SU-DHL-6 (cell line): Measurements from ENCODE around the gene FBXO4.

Experiments used
- EZH2phosphoT487 ChIP-seq: fragments of 200-600 bp; sonication (generic), shearing (Covaris generic); conservative IDR thresholded peaks from 2 replicates; pipeline ENCODE4 v1.6.1; 2018; ENCODE audit warnings: mild to moderate bottlenecking, antibody characterized with exemption, low read length, moderate library complexity, mixed read lengths
- TF ChIP-seq, protein P1 (sequence below): fragments of 200-600 bp; sonication (generic); IDR thresholded peaks from one replicate; pipeline ENCODE4 v1.5.1; 2017; ENCODE audit warnings: antibody characterized with exemption, mild to moderate bottlenecking, low read length, moderate library complexity; ENCODE audit not compliant: insufficient read depth, poor library complexity, severe bottlenecking

DNA sequence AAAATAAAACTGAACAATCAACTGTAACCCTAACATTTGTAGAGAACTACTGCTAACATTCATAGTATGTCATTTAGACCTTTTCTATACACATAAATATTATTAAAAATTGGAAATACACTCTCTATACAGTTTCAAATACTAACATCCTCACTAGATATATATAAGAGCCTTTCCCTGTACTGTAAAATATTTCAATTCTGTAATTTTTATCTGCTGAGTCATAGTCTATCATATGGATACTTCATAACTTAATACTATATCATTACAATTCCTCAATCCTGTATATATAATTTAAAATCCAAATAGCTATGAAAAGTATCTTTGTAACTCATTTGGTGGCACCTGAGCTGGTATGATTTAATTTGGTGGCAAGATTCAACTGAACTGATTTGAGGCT is 55.8 kb downstream of the FBXO4 start:
- TF ChIP-seq, protein P1, sequence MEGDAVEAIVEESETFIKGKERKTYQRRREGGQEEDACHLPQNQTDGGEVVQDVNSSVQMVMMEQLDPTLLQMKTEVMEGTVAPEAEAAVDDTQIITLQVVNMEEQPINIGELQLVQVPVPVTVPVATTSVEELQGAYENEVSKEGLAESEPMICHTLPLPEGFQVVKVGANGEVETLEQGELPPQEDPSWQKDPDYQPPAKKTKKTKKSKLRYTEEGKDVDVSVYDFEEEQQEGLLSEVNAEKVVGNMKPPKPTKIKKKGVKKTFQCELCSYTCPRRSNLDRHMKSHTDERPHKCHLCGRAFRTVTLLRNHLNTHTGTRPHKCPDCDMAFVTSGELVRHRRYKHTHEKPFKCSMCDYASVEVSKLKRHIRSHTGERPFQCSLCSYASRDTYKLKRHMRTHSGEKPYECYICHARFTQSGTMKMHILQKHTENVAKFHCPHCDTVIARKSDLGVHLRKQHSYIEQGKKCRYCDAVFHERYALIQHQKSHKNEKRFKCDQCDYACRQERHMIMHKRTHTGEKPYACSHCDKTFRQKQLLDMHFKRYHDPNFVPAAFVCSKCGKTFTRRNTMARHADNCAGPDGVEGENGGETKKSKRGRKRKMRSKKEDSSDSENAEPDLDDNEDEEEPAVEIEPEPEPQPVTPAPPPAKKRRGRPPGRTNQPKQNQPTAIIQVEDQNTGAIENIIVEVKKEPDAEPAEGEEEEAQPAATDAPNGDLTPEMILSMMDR = no peak
- TF ChIP-seq EZH2phosphoT487 = no peak
